HG03039 (cell line): ENCODE results near the gene SEPSECS.

Source experiments
- ATAC-seq: cut with Tn5 transposase; IDR thresholded peaks from one replicate; pipeline ENCODE4 v1.9.1; 2021; ENCODE audit warnings: mild to moderate bottlenecking, moderate library complexity; ENCODE audit not compliant: unreplicated experiment

SEPSECS gene

DNA sequence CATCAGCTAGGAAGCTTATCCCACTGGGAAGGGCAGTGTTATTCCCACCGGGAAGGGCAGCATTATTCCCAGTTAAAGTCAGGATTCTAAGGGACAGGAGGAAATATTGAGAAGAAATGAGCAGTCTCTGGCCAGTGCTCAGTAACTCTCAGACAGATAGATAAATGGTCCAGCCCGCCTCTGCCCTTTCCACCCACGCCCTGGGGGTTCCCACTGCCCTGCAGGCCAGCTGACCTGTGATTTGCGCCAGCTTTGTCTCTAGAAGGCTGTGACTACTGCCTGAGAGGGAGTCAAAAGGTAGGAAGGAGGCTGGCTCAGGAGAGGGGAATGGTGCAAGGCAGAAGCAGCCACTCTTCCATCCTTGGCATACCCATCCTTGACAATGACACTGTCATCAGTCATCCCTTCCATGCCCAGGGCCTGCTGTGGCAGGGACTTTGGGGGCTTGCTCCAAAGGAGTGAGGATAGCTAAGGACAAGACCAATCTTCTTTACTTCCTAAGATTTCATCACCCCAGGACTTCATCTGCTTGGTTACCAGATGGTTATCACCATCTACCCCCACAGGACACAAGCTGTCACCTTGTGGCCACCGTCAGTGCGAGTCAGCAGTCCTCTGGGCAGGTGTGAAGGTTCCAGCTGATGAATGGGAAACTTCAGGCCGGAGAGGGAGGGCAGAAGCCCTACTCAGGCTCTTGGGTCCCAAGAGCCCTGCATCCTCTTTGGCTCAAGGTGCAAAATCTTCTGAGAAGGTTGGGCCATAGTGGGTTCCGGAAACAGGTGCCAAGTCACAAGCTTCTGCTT is 49.5 kb downstream of the SEPSECS start:
- ATAC-seq = no peak

GRCh38 chr4:25109511-25109910 is 50.7 kb downstream of the SEPSECS start:
- no peak for ATAC-seq

DNA sequence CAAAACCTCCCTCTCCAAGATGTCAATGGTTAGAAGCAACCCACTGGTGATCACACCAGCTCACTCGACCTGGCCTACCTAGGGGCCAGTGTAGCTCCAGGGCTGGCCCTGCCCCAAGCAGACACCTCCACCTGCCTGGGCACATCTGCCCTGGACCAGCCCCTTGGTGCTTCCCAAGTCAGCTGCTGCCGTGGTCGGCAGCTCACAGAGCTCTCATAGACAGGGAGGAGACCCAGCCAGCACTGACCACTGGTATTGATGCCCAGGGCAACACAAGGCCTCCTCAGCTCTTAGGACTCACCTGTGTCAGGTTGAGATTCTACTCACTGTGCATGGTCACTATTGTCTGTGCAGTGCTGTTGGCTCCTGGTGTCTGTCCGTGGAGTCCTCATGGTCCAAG is 51.7 kb downstream of the SEPSECS start:
- no peak for ATAC-seq

DNA sequence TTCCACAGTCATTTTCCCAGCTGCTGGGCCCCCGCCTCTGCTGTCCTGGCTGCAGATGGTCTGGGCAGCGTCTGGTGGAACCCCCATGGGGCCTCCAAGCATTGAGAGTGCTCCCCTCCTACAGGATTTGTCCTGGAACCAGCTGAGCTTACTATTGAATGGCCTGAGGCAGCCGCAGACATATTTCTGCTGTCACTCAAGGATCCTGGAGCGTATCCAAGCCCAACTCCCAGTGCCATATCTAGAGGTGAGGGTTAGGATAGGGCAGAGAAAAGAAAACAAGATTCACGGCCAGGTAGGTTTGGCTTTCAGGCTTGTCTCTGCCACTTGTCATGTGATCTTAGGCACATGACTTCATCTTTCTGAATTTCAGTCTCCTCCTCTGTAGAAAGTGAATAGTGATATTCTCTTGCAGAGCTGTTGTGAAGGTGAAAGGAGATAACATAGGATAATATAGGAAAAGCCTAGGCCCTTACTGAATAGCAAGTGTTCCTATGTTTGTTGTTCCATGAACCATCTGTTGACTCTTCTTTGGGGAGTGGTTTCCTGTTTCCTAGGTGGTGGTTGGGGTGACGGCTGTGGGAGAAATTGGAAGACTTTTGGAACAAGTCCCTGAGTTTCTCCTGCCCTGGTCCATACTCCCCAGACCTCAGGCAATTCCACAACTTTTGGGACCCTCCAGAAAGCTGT is 52.3 kb downstream of the SEPSECS start:
- ATAC-seq = no peak

DNA sequence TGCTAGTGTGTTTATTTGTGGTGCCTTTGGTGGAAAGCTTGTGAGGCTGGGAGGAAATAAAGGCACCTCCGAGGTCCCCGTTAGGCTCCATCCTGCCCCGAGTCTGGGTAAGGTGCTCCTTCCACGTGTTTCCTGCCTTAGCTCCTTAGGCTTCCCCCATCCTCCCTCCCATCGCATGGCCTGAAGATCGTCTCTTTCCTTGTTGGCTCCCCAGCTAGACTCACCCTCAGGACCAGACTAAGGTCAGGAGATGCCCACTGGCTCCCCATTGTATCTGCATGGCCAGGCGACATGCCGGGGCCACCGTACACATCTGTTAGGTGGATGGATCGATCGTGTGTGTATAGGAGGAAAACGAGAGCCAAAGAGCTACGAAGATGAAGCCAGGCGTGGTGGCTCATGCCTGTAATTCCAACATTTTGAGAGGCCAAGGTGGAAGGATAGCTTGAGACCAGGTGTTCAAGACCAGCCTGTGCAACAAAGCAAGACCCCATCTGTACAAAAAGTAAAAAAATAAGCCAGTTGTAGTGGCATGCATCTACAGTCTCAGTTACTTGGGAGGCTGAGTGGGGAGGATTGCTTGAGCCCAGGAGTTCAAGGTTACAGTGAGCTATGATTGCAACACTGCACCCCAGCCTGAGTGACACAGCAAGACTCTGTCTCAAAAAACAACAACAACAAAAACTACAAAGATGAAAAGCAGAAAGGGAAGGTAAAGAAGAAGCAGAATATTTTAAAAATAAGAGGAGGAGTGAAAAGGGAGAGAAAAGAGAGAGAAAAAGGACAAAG is 53.7 kb downstream of the SEPSECS start:
- ATAC-seq = no peak

DNA sequence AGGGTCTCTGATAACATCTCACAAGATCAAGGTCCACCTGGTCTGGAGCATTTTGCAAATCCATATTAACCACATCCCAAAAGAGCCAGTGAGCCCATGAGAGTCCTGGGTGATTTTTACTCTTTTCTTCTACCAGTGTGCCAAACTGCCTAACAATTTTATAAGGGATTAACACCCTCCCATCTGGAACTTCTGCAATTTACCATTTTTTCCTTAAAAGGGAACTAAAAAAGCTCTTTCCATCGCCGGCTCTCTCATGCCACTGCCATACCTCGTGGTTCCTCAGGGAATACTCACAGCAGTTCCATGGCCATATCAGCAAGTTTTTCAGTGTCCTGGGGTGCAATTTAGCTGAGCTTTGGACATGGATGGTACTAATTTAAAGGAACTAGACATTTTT is 55.7 kb downstream of the SEPSECS start:
- ATAC-seq = no peak

- ATAC-seq = no peak
Measured at GRCh38 chr4:25103418-25103817, 56.8 kb downstream of the SEPSECS start.

- no peak for ATAC-seq
Measured at GRCh38 chr4:25101836-25102235, 58.4 kb downstream of the SEPSECS start.

GRCh38 chr4:25100710-25101109 is 59.5 kb downstream of the SEPSECS start:
- ATAC-seq = no peak

DNA sequence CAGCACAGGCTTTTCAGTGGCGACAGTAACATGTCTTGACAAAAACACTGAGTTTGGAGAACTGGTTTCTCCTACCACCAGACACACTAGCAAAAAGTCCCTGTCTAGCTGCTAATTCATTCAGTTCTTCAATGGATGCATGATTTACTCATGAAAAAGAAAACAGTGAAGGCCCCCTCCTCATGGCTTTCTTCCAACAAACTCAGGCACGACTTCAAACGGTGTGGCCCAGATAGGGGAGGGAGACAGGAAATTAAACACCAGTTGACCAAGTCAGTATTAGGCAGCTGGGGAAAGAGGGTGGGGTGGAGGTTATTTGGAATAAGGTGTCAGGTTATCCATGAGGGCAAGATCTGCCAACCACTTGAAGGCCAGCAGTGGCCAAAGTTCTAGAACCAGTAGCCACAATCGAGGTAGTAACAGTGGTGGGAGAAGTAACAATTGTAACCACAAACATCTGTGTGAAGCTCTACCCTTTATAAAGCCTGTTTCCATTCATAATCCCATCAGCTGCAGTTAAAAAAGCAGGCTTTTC is 60.2 kb downstream of the SEPSECS start:
- no peak for ATAC-seq

GRCh38 chr4:25098964-25099891 is 61.0 kb downstream of the SEPSECS start:
- ATAC-seq = no peak

- ATAC-seq = no peak
Measured at GRCh38 chr4:25096981-25097443, 63.2 kb downstream of the SEPSECS start.

GRCh38 chr4:25096251-25096980 is 63.8 kb downstream of the SEPSECS start:
- no peak for ATAC-seq

DNA sequence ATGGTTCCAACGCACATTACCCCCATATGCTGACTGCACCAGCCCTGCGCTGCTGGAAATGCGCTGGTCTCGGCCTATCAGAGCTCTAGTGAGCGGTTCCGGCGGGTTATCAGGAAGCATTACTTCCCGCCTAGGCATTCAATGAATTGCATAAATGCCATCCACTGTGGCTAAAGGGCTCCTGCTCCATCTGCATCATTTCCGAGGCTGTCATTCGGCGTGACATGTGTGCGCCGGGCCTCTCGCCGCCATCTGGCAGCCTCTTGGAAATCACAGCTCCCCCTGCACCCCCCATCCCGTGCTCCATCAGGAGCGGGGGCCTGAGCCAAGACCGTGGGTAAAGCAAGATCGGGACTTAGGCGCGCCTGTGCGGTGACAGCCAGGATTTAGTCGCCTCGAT is 64.4 kb downstream of the SEPSECS start:
- no peak for ATAC-seq

- no peak for ATAC-seq
Measured at GRCh38 chr4:25092139-25092538, 68.1 kb downstream of the SEPSECS start.

DNA sequence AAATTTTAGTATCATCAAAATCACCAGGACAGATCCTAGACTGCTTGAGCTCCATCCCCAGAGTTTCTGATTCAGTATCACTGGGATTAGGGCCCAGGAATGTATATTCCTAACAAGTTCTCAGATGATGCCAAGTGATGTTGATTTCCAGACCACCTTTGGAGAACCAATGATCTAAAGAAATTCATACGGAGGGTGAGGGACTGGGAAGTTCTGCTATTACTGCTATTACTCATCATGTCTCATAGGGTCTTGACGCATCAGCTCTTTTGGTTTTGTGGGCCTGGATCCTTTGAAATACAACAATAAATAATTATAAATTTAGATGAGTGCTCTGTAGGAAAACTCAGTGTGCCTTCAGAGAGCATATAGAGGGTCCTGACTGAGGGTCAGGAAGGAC is 69.7 kb downstream of the SEPSECS start:
- ATAC-seq = no peak

GRCh38 chr4:25089051-25089763 is 71.0 kb downstream of the SEPSECS start:
- ATAC-seq = no peak

- peak; percentile 51 for ATAC-seq
Measured at GRCh38 chr4:25088093-25088952, 71.9 kb downstream of the SEPSECS start.
